ENCODE measurements around the gene KLRD1. TPM values are rescaled to one million over a fixed set of nuclear protein-coding genes. Genes with fewer than 3 reads are reported as not detected.

The KLRD1 gene
- total RNA-seq, 1 experiment from 2014 or later: not detected

DNA sequence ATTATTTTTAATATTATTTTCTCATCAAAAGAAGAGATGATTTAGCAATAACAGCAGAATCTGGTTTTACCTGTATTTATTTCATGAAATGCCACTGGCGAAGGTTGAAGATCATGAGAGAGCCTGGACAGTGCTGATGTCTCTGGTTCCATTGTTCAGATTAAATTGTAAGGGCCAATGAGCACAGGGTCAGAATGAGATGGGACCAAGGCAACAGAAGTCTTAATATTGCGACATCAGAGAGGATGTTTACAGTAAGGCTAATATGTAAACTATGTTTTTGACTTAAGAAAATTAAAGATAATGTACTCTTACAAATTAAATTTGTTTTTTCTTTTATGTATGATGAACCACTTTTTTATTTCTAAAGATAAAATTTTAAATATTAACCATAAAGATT, 35.2 kb upstream of the KLRD1 start:
- Histone ChIP-seq H3K9ac (ENCODE audit: low read length) (no peak overlapping the region), H3K4me1 (ENCODE audit: insufficient read depth, low read length) (no peaks in the 10 kb centered on the region), H3K9me2 (replicated peaks; ENCODE audit: low read length) (no peaks in the 10 kb centered on the region), H3K36me3 (ENCODE audit: low read depth, low read length) (no peaks in the 10 kb centered on the region), H3K4me2 (ENCODE audit: low read length) (no peak overlapping the region), H3K9me3 (ENCODE audit: low read length) (no peaks in the 10 kb centered on the region), H3K4me3 (ENCODE audit: low read length) (no peak overlapping the region), H4K20me1 (ENCODE audit: low read length) (no peaks in the 10 kb centered on the region), H3F3A (ENCODE audit: low read length, unreplicated experiment) (no peaks in the 10 kb centered on the region), H3K27me3 (ENCODE audit: low read length) (no peaks in the 10 kb centered on the region), H3K79me2 (ENCODE audit: low read length) (no peaks in the 10 kb centered on the region), H2AFZ (ENCODE audit: low read length) (no peak overlapping the region), H3K27ac (ENCODE audit: low read length) (no peak overlapping the region)
- no peak for TF ChIP-seq CTCF (conservative IDR thresholded peaks at IDR 0.05; ENCODE audit: low read depth, low read length)
- TF ChIP-seq EZH2 (IDR thresholded peaks at IDR 0.05; ENCODE audit: low read length, unreplicated experiment): no peak
- TF ChIP-seq EZH2phosphoT487 (IDR thresholded peaks at IDR 0.05; ENCODE audit: borderline replicate concordance, low read length): no peak
- ChIA-PET CTCF (no interaction called here), POLR2A (ENCODE audit: unreplicated experiment) (no interaction called here)
- ATAC-seq (no peak), DNase-seq (no peak)
- intact Hi-C loops (cut with micrococcal nuclease): no loop called here
- BruUV-seq (replicated peaks): no TSS peak

DNA sequence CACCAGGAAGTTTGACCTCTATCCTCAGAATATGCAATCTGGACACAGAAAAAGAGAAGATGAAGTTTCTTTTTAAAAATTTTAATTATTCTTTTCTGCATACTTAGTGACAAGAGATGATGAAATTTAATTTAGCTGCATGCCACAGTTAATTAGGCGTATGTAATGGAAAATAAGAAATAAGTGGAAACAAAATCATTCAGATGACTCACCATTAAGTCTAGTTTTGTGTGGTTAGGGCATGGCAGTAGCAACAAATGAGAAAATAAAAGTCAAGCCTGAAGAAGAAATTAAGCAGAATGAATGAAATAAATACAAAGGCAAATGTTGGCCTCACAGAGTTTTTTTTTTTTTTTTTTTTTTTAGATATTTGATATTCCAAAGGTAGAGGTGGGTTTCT, 30.9 kb upstream of the KLRD1 start:
- BruUV-seq (replicated peaks): no TSS peak
- Histone ChIP-seq H3K4me2 (ENCODE audit: low read length) (no peak overlapping the region), H3K27ac (ENCODE audit: low read length) (no peak overlapping the region), H3K4me1 (ENCODE audit: insufficient read depth, low read length) (no peaks in the 10 kb centered on the region), H3K27me3 (ENCODE audit: low read length) (no peaks in the 10 kb centered on the region), H3K4me3 (ENCODE audit: low read length) (no peak overlapping the region), H3K36me3 (ENCODE audit: low read depth, low read length) (no peaks in the 10 kb centered on the region), H3K9me2 (replicated peaks; ENCODE audit: low read length) (no peaks in the 10 kb centered on the region), H3K79me2 (ENCODE audit: low read length) (no peaks in the 10 kb centered on the region), H2AFZ (ENCODE audit: low read length) (no peak overlapping the region), H3K9ac (ENCODE audit: low read length) (no peak overlapping the region), H4K20me1 (ENCODE audit: low read length) (no peaks in the 10 kb centered on the region), H3F3A (ENCODE audit: low read length, unreplicated experiment) (no peaks in the 10 kb centered on the region), H3K9me3 (ENCODE audit: low read length) (no peaks in the 10 kb centered on the region)
- intact Hi-C loops (cut with micrococcal nuclease): no loop called here
- no peak for DNase-seq
- no peak for ATAC-seq
- ChIA-PET POLR2A (ENCODE audit: unreplicated experiment) (no interaction called here), CTCF (no interaction called here)
- TF ChIP-seq EZH2 (IDR thresholded peaks at IDR 0.05; ENCODE audit: low read length, unreplicated experiment) (no peak), EZH2phosphoT487 (IDR thresholded peaks at IDR 0.05; ENCODE audit: borderline replicate concordance, low read length) (no peak), CTCF (conservative IDR thresholded peaks at IDR 0.05; ENCODE audit: low read depth, low read length) (no peak)

GRCh38 chr12:10278104-10278503, 29.6 kb upstream of the KLRD1 start:
- no peak overlapping the region for H3K4me2 ChIP-seq (ENCODE audit: low read length)
- DNase-seq (no peak), ATAC-seq (no peak)
- no peak overlapping the region for H3K27ac ChIP-seq (ENCODE audit: low read length)
- no peaks in the 10 kb centered on the region for H3F3A ChIP-seq (ENCODE audit: low read length, unreplicated experiment)
- intact Hi-C loops (cut with micrococcal nuclease): no loop called here
- H3K27me3 ChIP-seq (ENCODE audit: low read length): no peaks in the 10 kb centered on the region
- TF ChIP-seq EZH2phosphoT487 (IDR thresholded peaks at IDR 0.05; ENCODE audit: borderline replicate concordance, low read length): no peak
- no peak for TF ChIP-seq EZH2 (IDR thresholded peaks at IDR 0.05; ENCODE audit: low read length, unreplicated experiment)
- no peak for TF ChIP-seq CTCF (conservative IDR thresholded peaks at IDR 0.05; ENCODE audit: low read depth, low read length)
- H2AFZ ChIP-seq (ENCODE audit: low read length): no peak overlapping the region
- no peaks in the 10 kb centered on the region for H4K20me1 ChIP-seq (ENCODE audit: low read length)
- no peaks in the 10 kb centered on the region for H3K9me2 ChIP-seq (replicated peaks; ENCODE audit: low read length)
- H3K9me3 ChIP-seq (ENCODE audit: low read length): no peaks in the 10 kb centered on the region
- ChIA-PET POLR2A (ENCODE audit: unreplicated experiment) (no interaction called here), CTCF (no interaction called here)
- BruUV-seq (replicated peaks): no TSS peak
- no peaks in the 10 kb centered on the region for H3K79me2 ChIP-seq (ENCODE audit: low read length)
- no peaks in the 10 kb centered on the region for H3K36me3 ChIP-seq (ENCODE audit: low read depth, low read length)
- no peak overlapping the region for H3K4me3 ChIP-seq (ENCODE audit: low read length)
- no peak overlapping the region for H3K9ac ChIP-seq (ENCODE audit: low read length)
- no peaks in the 10 kb centered on the region for H3K4me1 ChIP-seq (ENCODE audit: insufficient read depth, low read length)
